ENCODE results near the gene SPARC. TPM values are rescaled to one million over a fixed set of nuclear protein-coding genes. Genes with fewer than 3 reads are reported as not detected.

Gene SPARC, protein sequence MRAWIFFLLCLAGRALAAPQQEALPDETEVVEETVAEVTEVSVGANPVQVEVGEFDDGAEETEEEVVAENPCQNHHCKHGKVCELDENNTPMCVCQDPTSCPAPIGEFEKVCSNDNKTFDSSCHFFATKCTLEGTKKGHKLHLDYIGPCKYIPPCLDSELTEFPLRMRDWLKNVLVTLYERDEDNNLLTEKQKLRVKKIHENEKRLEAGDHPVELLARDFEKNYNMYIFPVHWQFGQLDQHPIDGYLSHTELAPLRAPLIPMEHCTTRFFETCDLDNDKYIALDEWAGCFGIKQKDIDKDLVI
- total RNA-seq, result 1,783 and 2,351 TPM in 2 replicates

DNA sequence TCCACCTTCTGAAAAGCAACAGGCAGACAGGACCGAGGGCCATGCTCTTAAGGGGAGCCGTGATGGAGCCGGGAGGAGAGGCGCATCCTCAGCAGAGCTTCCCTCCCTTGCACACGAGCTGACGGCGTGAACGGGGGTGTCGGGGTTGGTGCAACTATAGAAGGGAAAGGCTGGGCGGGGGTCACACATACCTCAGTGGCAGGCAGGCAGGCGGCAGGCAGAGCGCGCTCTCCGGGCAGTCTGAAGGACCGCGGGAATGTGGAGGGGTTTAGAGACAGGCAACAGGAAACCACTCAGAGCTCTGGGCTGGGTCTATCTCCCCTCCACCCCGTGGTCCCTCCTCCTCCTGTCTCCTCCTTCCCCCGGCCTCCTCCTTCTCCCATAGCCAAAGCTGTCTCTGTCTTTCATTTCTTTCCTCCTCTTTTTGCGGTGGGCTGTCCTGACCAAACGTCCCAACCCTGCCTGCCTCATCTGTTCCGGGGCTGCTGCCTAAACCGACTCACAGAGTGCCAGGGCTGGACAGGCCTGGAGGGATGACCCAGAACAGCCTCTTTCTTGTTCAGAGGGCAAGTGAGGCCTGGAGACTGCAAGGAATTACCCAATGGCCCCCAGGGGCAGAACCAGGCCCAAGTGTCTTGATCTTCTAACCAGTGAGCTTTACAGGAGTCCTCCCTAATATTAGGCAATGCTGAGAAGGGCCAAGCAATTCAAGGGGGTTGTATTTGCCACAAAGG lies at the start of gene SPARC:
Gene SPARC, minus strand, starts transcription at position 242 of the 734 bp plus-strand sequence. CDS start 10,727 bp downstream, outside the sequence.

Other genes starting within 250 kb of the SPARC start
- 4.0 and 8.0 TPM in 2 replicates for gene SLC36A1, start 239.3 kb downstream of the SPARC start, total RNA-seq
- 0.05 and 0.06 TPM in 2 replicates for gene FAT2, start 95.6 kb downstream of the SPARC start, total RNA-seq
- 169 and 196 TPM in 2 replicates for gene ATOX1, start 71.7 kb upstream of the SPARC start, total RNA-seq
- gene G3BP1, start 85.0 kb upstream of the SPARC start, total RNA-seq, result 75.3 and 81.4 TPM in 2 replicates
- gene GLRA1, start 237.9 kb upstream of the SPARC start, total RNA-seq, result not detected in 2 replicates

All from cardiac ventricle fibroblast (primary cell).